Chondrocyte (in vitro differentiated cells): ENCODE data around the gene IFNB1. TPM values are rescaled to one million over a fixed set of nuclear protein-coding genes. Genes with fewer than 3 reads are reported as not detected.

Experiments used
- DNase-seq: peaks from one replicate; pipeline ENCODE4 v3.0.0; 2021; ENCODE audit warnings: mixed read lengths, low spot score
- H3K27ac Mint-ChIP-seq: one replicate; pipeline ENCODE4 v1.8.0; 2021; ENCODE audit warnings: mild to moderate bottlenecking, moderate library complexity, mixed read lengths; ENCODE audit not compliant: unreplicated experiment
- H3K27me3 Mint-ChIP-seq: 2 replicates; pipeline ENCODE4 v1.8.0; 2021; ENCODE audit warnings: low read depth, mixed read lengths
- H3K36me3 Mint-ChIP-seq: 2 replicates; pipeline ENCODE4 v1.8.0; 2021; ENCODE audit warnings: low read depth, mixed read lengths
- H3K4me1 Mint-ChIP-seq: 2 replicates; pipeline ENCODE4 v1.8.0; 2021; ENCODE audit warnings: low read depth, mild to moderate bottlenecking, mixed read lengths
- H3K4me3 Mint-ChIP-seq: one replicate; pipeline ENCODE4 v1.8.0; 2021; ENCODE audit warnings: mild to moderate bottlenecking, moderate library complexity, mixed read lengths; ENCODE audit not compliant: unreplicated experiment
- H3K9me3 Mint-ChIP-seq: 2 replicates; pipeline ENCODE4 v1.8.0; 2021; ENCODE audit warnings: low read depth, mixed read lengths
- CTCF ChIP-seq: fragments of 200-600 bp; sonication (generic); IDR thresholded peaks from 2 replicates; pipeline ENCODE4 v1.5.0; 2021; ENCODE audit warnings: antibody characterized with exemption, mild to moderate bottlenecking, moderate library complexity
- total RNA-seq: library from RNA; stranded (reverse); gene quantifications from 3 replicates; pipeline ENCODE4 v1.2.1, GENCODE V29; 2021

The IFNB1 gene
- total RNA-seq, 1 donor from 2014 or later: not detected

GRCh38 chr9:21053851-21054250 lies 23.9 kb downstream of the IFNB1 start:
- Mint-ChIP-seq H3K36me3 (peaks cover 2% of the 10 kb centered on the region), H3K27ac (no peak overlapping the region), H3K27me3 (peaks cover 2% of the 10 kb centered on the region)

GRCh38 chr9:21047281-21047691 lies 30.5 kb downstream of the IFNB1 start:
- H3K4me1 Mint-ChIP-seq: no peaks in the 10 kb centered on the region
- peaks cover 6% of the 10 kb centered on the region for H3K27me3 Mint-ChIP-seq
- H3K36me3 Mint-ChIP-seq: peaks cover 2% of the 10 kb centered on the region
- H3K9me3 Mint-ChIP-seq: no peaks in the 10 kb centered on the region
- no peak overlapping the region for H3K4me3 Mint-ChIP-seq
- no peak overlapping the region for H3K27ac Mint-ChIP-seq
- no peak for TF ChIP-seq CTCF
- no peak for DNase-seq

More at GRCh38 chr9:21053851-21054250, 23.9 kb downstream of the IFNB1 start:
- no peak for TF ChIP-seq CTCF
- no peaks in the 10 kb centered on the region for H3K4me1 Mint-ChIP-seq
- H3K4me3 Mint-ChIP-seq: no peak overlapping the region
- peaks cover 2% of the 10 kb centered on the region for H3K9me3 Mint-ChIP-seq
- no peak for DNase-seq

GRCh38 chr9:21043841-21044240 lies 33.9 kb downstream of the IFNB1 start:
- Mint-ChIP-seq H3K27ac (no peak overlapping the region), H3K27me3 (peaks cover 4% of the 10 kb centered on the region), H3K36me3 (no peaks in the 10 kb centered on the region), H3K9me3 (no peaks in the 10 kb centered on the region), H3K4me1 (no peaks in the 10 kb centered on the region), H3K4me3 (no peak overlapping the region)
- no peak for TF ChIP-seq CTCF
- no peak for DNase-seq

- no peak overlapping the region for H3K4me3 Mint-ChIP-seq
- no peak overlapping the region for H3K27ac Mint-ChIP-seq
- no peaks in the 10 kb centered on the region for H3K9me3 Mint-ChIP-seq
- no peaks in the 10 kb centered on the region for H3K36me3 Mint-ChIP-seq
- H3K4me1 Mint-ChIP-seq: no peaks in the 10 kb centered on the region
- TF ChIP-seq CTCF: no peak
- DNase-seq: no peak
- H3K27me3 Mint-ChIP-seq: peaks cover 2% of the 10 kb centered on the region
Observed at GRCh38 chr9:21042466-21042865, 35.3 kb downstream of the IFNB1 start.

GRCh38 chr9:21039302-21039701 lies 38.4 kb downstream of the IFNB1 start:
- H3K27me3 Mint-ChIP-seq: peaks cover 2% of the 10 kb centered on the region
- no peaks in the 10 kb centered on the region for H3K36me3 Mint-ChIP-seq
- H3K4me1 Mint-ChIP-seq: no peaks in the 10 kb centered on the region

More at GRCh38 chr9:21039302-21039701, 38.4 kb downstream of the IFNB1 start:
- H3K9me3 Mint-ChIP-seq: no peaks in the 10 kb centered on the region
- TF ChIP-seq CTCF: no peak
- H3K27ac Mint-ChIP-seq: no peak overlapping the region
- H3K4me3 Mint-ChIP-seq: no peak overlapping the region
- DNase-seq: no peak
